22Rv1 (cell line): Measurements from ENCODE around the gene ROBO4.

Source experiments
- CTCF ChIP-seq: fragments of 450-650 bp; IDR thresholded peaks from 2 replicates; pipeline ENCODE4 v1.5.1; 2017; ENCODE audit warnings: mild to moderate bottlenecking
- ZFX ChIP-seq: fragments of 450-650 bp; IDR thresholded peaks from 2 replicates; pipeline ENCODE4 v1.6.1; 2017; ENCODE audit warnings: antibody characterized with exemption, borderline replicate concordance

- TF ChIP-seq CTCF (no peak), ZFX (no peak)
Measured at GRCh38 chr11:124899383-124900145, 1.9 kb upstream of the ROBO4 start.
